Endodermal cell (in vitro differentiated cells): ENCODE data around the gene C2orf92. TPM values are rescaled to one million over a fixed set of nuclear protein-coding genes. Genes with fewer than 3 reads are reported as not detected.

Source experiments
- DNase-seq: peaks from one replicate; pipeline ENCODE4 v3.0.0-alpha.2; 2017
- H3K27ac ChIP-seq: 2 replicates; pipeline ENCODE4 v1.5.1; 2013; ENCODE audit warnings: mild to moderate bottlenecking, low read depth, low read length, moderate library complexity
- H3K27me3 ChIP-seq: 2 replicates; pipeline ENCODE4 v1.6.1; 2013; ENCODE audit warnings: mild to moderate bottlenecking, low read length, moderate library complexity; ENCODE audit not compliant: insufficient read depth, control insufficient read depth, poor library complexity, severe bottlenecking
- H3K36me3 ChIP-seq: 2 replicates; pipeline ENCODE4 v1.7.0; 2013; ENCODE audit warnings: mild to moderate bottlenecking, low read length, moderate library complexity; ENCODE audit not compliant: control insufficient read depth, insufficient read depth
- H3K4me1 ChIP-seq: one replicate; pipeline ENCODE4 v1.7.0; 2013; ENCODE audit warnings: low read length; ENCODE audit not compliant: control insufficient read depth, insufficient read depth
- H3K4me3 ChIP-seq: 2 replicates; pipeline ENCODE4 v1.5.1; 2013; ENCODE audit warnings: mild to moderate bottlenecking, low read length, moderate library complexity
- H3K9ac ChIP-seq: 2 replicates; pipeline ENCODE4 v1.6.1; 2013; ENCODE audit warnings: mild to moderate bottlenecking, low read length, moderate library complexity; ENCODE audit not compliant: poor library complexity, severe bottlenecking; ENCODE audit errors: extremely low read depth
- H3K9me3 ChIP-seq: 2 replicates; pipeline ENCODE4 v1.6.1; 2013; ENCODE audit warnings: mild to moderate bottlenecking, low read length, moderate library complexity; ENCODE audit not compliant: control insufficient read depth
- H3K27ac Mint-ChIP-seq: 2 replicates; pipeline ENCODE4 v1.8.0; 2020; ENCODE audit warnings: mixed read lengths
- H3K27me3 Mint-ChIP-seq: 2 replicates; pipeline ENCODE4 v1.8.0; 2021; ENCODE audit warnings: mild to moderate bottlenecking, mixed read lengths; ENCODE audit not compliant: insufficient read depth
- H3K36me3 Mint-ChIP-seq: 2 replicates; pipeline ENCODE4 v1.8.0; 2020; ENCODE audit warnings: low read depth, mixed read lengths
- H3K4me1 Mint-ChIP-seq: 2 replicates; pipeline ENCODE4 v1.8.0; 2020; ENCODE audit warnings: mixed read lengths
- H3K4me3 Mint-ChIP-seq: 2 replicates; pipeline ENCODE4 v1.8.0; 2020; ENCODE audit warnings: mild to moderate bottlenecking, moderate library complexity, mixed read lengths
- H3K9me3 Mint-ChIP-seq: 2 replicates; pipeline ENCODE4 v1.8.0; 2020; ENCODE audit warnings: mild to moderate bottlenecking, mixed read lengths
- CTCF ChIP-seq: fragments of 200-600 bp; sonication (generic); conservative IDR thresholded peaks from 2 replicates; pipeline ENCODE4 v1.5.0; 2021; ENCODE audit warnings: antibody characterized with exemption, mild to moderate bottlenecking
- WGBS, 2 experiments: methylation state at CpG; one replicate each; pipeline versions ENCODE4 v1.1.5 to v1.1.7; 2013; ENCODE audit warnings: missing lambda C conversion rate in 2 of 2, mixed read lengths in 1 of 2; ENCODE audit not compliant: insufficient coverage in 1 of 2, insufficient read length in 1 of 2; 5-methylcytosine and 5-hydroxymethylcytosine counted together
- total RNA-seq, 2 donors: library from RNA; stranded (reverse); fragmentation: NEBNext Ultra II Directional in 1 of 2; extraction: Animal tissue kit (Norgen Biotek cat#: 25700) in 1 of 2; gene quantifications; 2 replicates in 1 of 2; 3 replicates in 1 of 2; pipeline ENCODE4 v1.2.1, GENCODE V29; 2021

C2orf92 gene
- total RNA-seq, 2 donors from 2014 or later, result 12.5 to 17.4 TPM

- H3K4me3 ChIP-seq, result peak overlapping the region; percentile 89
- peak overlapping the region; percentile 83 for H3K4me3 Mint-ChIP-seq
- 19 to 30% methylated on average over 5 to 12 of the region's 12 CpGs for WGBS, 2 experiments
- peaks cover 17% of the 10 kb centered on the region for H3K4me1 Mint-ChIP-seq
- DNase-seq, result no peak
- H3K27ac ChIP-seq, result no peak overlapping the region
- TF ChIP-seq CTCF, result no peak
- H3K36me3 ChIP-seq, result peaks cover 14% of the 10 kb centered on the region
- peaks cover 7% of the 10 kb centered on the region for H3K4me1 ChIP-seq
- H3K9me3 Mint-ChIP-seq, result no peaks in the 10 kb centered on the region
- peak overlapping the region; percentile 90 for H3K9ac ChIP-seq
- H3K27ac Mint-ChIP-seq, result peak overlapping the region; percentile 97
- H3K9me3 ChIP-seq, result no peaks in the 10 kb centered on the region
- H3K27me3 ChIP-seq, result no peaks in the 10 kb centered on the region
- no peaks in the 10 kb centered on the region for H3K27me3 Mint-ChIP-seq
- peaks cover 26% of the 10 kb centered on the region for H3K36me3 Mint-ChIP-seq
Measured at GRCh38 chr2:97662386-97662894, 7.1 kb upstream of the C2orf92 start.

- H3K9ac ChIP-seq, result peak overlapping the region; percentile 90
Measured at GRCh38 chr2:97662895-97663625, 6.5 kb upstream of the C2orf92 start.

GRCh38 chr2:97663626-97663961 lies 5.9 kb upstream of the C2orf92 start:
- peak overlapping the region; percentile 90 for H3K9ac ChIP-seq
- peak overlapping the region; percentile 83 for H3K4me3 Mint-ChIP-seq
- DNase-seq, result no peak
- H3K27me3 ChIP-seq, result no peaks in the 10 kb centered on the region
- TF ChIP-seq CTCF, result no peak
- H3K4me1 Mint-ChIP-seq, result peaks cover 17% of the 10 kb centered on the region
- WGBS, 2 experiments, result 0% methylated on average over 46 of the region's 46 CpGs; no CpG with 5 or more reads in 1 of the 2 experiments
- H3K27ac ChIP-seq, result peak overlapping the region; percentile 67
- no peaks in the 10 kb centered on the region for H3K27me3 Mint-ChIP-seq
- no peaks in the 10 kb centered on the region for H3K9me3 Mint-ChIP-seq
- peaks cover 21% of the 10 kb centered on the region for H3K36me3 Mint-ChIP-seq
- peaks cover 8% of the 10 kb centered on the region for H3K36me3 ChIP-seq
- H3K9me3 ChIP-seq, result no peaks in the 10 kb centered on the region
- peaks cover 7% of the 10 kb centered on the region for H3K4me1 ChIP-seq
- H3K27ac Mint-ChIP-seq, result no peak overlapping the region
- H3K4me3 ChIP-seq, result peak overlapping the region; percentile 89

More at GRCh38 chr2:97662895-97663625, 6.5 kb upstream of the C2orf92 start:
- H3K36me3 Mint-ChIP-seq, result peaks cover 23% of the 10 kb centered on the region
- Histone ChIP-seq H3K4me3 (peak overlapping the region; percentile 89), H3K27me3 (no peaks in the 10 kb centered on the region), H3K36me3 (peaks cover 13% of the 10 kb centered on the region), H3K27ac (peak overlapping the region; percentile 67), H3K4me1 (peaks cover 7% of the 10 kb centered on the region), H3K9me3 (no peaks in the 10 kb centered on the region)
- no peaks in the 10 kb centered on the region for H3K27me3 Mint-ChIP-seq
- H3K4me1 Mint-ChIP-seq, result peaks cover 17% of the 10 kb centered on the region
- DNase-seq, result peak; percentile 90
- WGBS, 2 experiments, result 1 to 4% methylated on average over 4 to 24 of the region's 24 CpGs
- H3K4me3 Mint-ChIP-seq, result peak overlapping the region; percentile 83
- peak overlapping the region; percentile 97 for H3K27ac Mint-ChIP-seq
- TF ChIP-seq CTCF, result no peak
- no peaks in the 10 kb centered on the region for H3K9me3 Mint-ChIP-seq
